Kidney tubule cell (primary cell): Measurements from ENCODE around the gene CAV1.
"Not testable (repeated sequence)": the region's sequence is repeated elsewhere in the genome, so short reads cannot be mapped to it uniquely, and the experiment has no call there.

Experiments
- DNase-seq: peaks from one replicate; pipeline ENCODE4 v3.0.0-alpha.2; 2018; ENCODE audit warnings: low spot score

CAV1 gene

GRCh38 chr7:116524609-116525297 is at the start of gene CAV1:
Gene CAV1 (plus strand): TSS chr7:116525036. CDS start chr7:116525063, 27 bp downstream.
- DNase-seq, result peak; percentile 97

- DNase-seq, result no peak
These were observed 47.2 kb upstream of the CAV1 start for GRCh38 chr7:116477625-116478024.

- DNase-seq, result no peak
These were observed 46.0 kb upstream of the CAV1 start for GRCh38 chr7:116478834-116479233.

- DNase-seq, result no peak
These were observed 41.4 kb upstream of the CAV1 start for GRCh38 chr7:116483271-116483942.

- not testable (repeated sequence) for DNase-seq
These were observed 40.4 kb upstream of the CAV1 start for GRCh38 chr7:116484389-116484788.

- no peak for DNase-seq
These were observed 36.8 kb upstream of the CAV1 start for GRCh38 chr7:116487907-116488521.

GRCh38 chr7:116490351-116490750 is 34.5 kb upstream of the CAV1 start:
- no peak for DNase-seq

GRCh38 chr7:116491887-116492653 is 32.8 kb upstream of the CAV1 start:
- DNase-seq, result no peak

GRCh38 chr7:116492654-116493109 is 32.2 kb upstream of the CAV1 start:
- no peak for DNase-seq

GRCh38 chr7:116493449-116493848 is 31.4 kb upstream of the CAV1 start:
- no peak for DNase-seq

GRCh38 chr7:116494472-116494871 is 30.4 kb upstream of the CAV1 start:
- DNase-seq, result no peak

- no peak for DNase-seq
These were observed 29.1 kb upstream of the CAV1 start for GRCh38 chr7:116495736-116496135.

GRCh38 chr7:116496653-116497052 is 28.2 kb upstream of the CAV1 start:
- no peak for DNase-seq

- DNase-seq, result no peak
These were observed 27.1 kb upstream of the CAV1 start for GRCh38 chr7:116497708-116498107.

- peak; percentile 95 for DNase-seq
These were observed 25.4 kb upstream of the CAV1 start, which contains the start of gene CAV2 for GRCh38 chr7:116499168-116500077. Gene CAV2 (plus strand): TSS chr7:116499738. CDS start chr7:116499782, 44 bp downstream.

GRCh38 chr7:116500078-116500853 is 24.6 kb upstream of the CAV1 start:
- peak; percentile 88 for DNase-seq

GRCh38 chr7:116501425-116502167 is 23.2 kb upstream of the CAV1 start:
- DNase-seq, result peak; percentile 42

- DNase-seq, result peak; percentile 89
These were observed 22.4 kb upstream of the CAV1 start for GRCh38 chr7:116502201-116503096.

GRCh38 chr7:116503835-116504234 is 21.0 kb upstream of the CAV1 start:
- no peak for DNase-seq
